ENCODE results near the gene CUX1. TPM values are rescaled to one million over a fixed set of nuclear protein-coding genes. Genes with fewer than 3 reads are reported as not detected.

The CUX1 gene
- total RNA-seq, 1 donor from 2014 or later: 101 TPM

DNA sequence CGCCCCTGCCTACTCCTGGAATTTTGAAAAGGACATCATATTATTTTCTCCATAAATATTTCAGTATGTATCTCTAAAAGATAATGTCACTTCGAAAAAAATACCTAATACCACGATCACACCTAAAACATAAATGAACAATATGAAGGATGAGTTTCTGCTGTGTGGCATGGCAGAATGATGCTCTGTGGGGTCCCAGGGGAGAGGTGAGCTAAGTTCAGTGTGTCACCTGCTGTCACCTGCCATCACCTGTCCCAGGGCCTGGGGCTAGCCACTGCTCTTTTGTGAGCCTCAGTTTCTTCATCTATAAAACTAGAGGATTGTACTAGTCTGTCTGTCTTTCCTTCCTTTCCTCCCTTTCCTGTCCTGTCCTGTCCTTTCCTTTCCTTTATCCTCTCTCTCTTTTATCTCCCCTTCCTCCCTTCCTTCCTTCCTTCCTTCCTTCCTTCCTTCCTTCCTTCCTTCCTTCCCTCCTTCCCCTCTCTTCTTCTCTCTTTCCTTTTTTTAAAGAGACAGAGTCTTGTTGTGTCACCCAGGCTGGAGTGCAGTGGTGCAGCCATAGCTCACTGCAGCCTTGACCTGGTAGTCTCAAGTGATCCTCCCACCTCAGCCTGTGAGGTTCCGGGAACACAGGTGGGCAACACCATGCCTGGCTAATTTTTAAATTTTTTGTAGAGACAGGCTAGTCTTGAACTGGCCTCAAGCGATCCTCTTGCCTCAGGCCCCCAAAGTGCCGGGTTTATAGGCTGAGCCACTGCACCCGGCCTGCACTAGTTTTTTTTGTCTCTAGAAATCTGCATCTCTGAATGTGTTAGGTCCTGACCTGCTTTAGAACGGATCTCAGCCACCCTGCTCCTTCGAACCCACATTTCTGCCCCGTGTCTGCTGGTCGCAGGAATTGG is 43.1 kb downstream of the CUX1 start:
- peaks cover 7 to 29% of the 10 kb centered on the region in 2 donors for H3K4me1 ChIP-seq
- H3K36me3 ChIP-seq: no peaks in the 10 kb centered on the region
- H3K4me3 ChIP-seq: no peak overlapping the region
- TF ChIP-seq, protein P1, sequence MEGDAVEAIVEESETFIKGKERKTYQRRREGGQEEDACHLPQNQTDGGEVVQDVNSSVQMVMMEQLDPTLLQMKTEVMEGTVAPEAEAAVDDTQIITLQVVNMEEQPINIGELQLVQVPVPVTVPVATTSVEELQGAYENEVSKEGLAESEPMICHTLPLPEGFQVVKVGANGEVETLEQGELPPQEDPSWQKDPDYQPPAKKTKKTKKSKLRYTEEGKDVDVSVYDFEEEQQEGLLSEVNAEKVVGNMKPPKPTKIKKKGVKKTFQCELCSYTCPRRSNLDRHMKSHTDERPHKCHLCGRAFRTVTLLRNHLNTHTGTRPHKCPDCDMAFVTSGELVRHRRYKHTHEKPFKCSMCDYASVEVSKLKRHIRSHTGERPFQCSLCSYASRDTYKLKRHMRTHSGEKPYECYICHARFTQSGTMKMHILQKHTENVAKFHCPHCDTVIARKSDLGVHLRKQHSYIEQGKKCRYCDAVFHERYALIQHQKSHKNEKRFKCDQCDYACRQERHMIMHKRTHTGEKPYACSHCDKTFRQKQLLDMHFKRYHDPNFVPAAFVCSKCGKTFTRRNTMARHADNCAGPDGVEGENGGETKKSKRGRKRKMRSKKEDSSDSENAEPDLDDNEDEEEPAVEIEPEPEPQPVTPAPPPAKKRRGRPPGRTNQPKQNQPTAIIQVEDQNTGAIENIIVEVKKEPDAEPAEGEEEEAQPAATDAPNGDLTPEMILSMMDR (IDR thresholded peaks at IDR 0.05): no peak
- H3K9me3 ChIP-seq: no peaks in the 10 kb centered on the region
- DNase-seq (ENCODE audit: low spot score in 2 of 2): no peak
- peak overlapping the region; percentile 87 to 90 for H3K27ac ChIP-seq
- no peaks in the 10 kb centered on the region for H3K27me3 ChIP-seq
- intact Hi-C loops (cut with DNase I): no loop called here

DNA sequence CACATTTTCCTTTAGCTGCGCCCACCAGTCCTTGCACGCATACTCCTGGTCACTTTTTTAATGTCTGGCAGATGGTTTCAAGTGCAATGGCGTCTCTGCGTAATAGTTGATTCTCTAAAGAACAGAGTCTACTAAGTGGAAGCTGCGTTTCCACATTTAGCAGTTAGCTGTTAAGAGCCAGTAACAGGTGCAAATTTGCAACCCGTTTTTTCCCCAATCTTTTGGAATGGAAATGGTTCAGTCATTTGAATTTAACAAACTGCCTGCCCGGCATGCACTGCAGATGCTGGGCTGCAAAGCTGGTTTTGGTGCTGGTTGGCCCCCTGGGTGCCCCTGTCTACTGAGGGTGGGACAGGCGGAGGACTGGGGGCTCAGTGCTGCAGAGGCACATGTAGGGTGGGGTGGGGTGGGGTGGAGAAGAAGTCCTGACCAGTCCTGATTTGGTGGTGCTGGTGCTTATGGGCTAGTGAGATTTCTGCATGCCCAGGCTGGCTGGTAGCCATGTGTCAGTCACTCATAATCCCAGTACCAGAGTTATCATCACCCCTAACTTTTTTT is 43.9 kb downstream of the CUX1 start:
- Histone ChIP-seq H3K27me3 (no peaks in the 10 kb centered on the region), H3K27ac (peak overlapping the region in 1 of 2 donors; percentile 87), H3K9me3 (no peaks in the 10 kb centered on the region), H3K4me3 (no peak overlapping the region), H3K36me3 (no peaks in the 10 kb centered on the region), H3K4me1 (peaks cover 7 to 29% of the 10 kb centered on the region in 2 donors)
- intact Hi-C loops (cut with DNase I): no loop called here
- TF ChIP-seq, protein P1 (IDR thresholded peaks at IDR 0.05): no peak
- no peak for DNase-seq (ENCODE audit: low spot score in 2 of 2)

DNA sequence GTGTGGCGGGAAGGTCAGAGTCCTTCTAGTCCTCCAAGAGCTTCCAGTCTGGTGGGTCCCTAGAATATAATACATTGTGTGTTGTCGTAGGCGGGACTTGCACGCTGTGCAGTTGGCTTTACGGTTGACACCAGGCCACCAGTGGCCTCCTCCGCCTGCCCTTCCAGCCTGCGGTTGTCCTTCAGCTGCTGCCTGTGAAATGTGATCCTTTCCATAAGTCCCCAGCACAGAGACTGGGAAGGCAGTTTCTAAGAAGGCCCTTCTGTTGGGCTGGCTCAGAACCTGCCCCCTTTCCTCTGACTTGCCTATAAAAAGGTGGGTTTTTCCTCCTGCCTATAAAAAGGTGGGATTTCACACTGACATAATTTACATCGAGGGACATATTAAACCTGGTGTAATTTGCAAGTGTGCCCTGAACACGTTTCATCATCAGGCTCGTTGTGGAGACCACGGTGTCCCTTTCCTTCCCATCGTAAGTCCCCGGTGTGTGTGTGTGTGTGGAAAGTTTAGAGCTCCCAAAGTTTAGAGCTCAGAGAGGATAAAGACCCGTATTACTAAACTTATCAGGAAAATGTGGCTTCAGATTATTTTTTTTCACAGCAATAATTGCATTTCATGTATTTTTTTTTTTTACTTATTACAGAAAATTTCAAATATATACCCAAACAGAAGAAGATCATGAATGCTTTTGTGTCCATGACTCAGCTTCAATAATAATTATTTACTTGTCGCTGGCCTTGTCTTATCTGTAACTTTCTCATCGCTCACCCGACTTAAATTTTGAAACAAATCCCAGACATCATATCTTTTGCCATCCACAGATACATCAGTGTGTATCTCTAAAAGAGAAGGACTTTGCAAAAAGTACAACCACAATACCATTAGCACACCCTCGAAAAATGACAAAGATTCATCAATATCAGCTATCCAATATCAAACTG is 45.1 kb downstream of the CUX1 start:
- Histone ChIP-seq H3K36me3 (no peaks in the 10 kb centered on the region), H3K27ac (no peak overlapping the region), H3K9me3 (no peaks in the 10 kb centered on the region), H3K4me1 (peaks cover 3 to 21% of the 10 kb centered on the region in 2 donors), H3K4me3 (no peak overlapping the region), H3K27me3 (no peaks in the 10 kb centered on the region)
- TF ChIP-seq, protein P1 (IDR thresholded peaks at IDR 0.05): no peak
- DNase-seq (ENCODE audit: low spot score in 2 of 2): no peak
- intact Hi-C loops (cut with DNase I): no loop called here

DNA sequence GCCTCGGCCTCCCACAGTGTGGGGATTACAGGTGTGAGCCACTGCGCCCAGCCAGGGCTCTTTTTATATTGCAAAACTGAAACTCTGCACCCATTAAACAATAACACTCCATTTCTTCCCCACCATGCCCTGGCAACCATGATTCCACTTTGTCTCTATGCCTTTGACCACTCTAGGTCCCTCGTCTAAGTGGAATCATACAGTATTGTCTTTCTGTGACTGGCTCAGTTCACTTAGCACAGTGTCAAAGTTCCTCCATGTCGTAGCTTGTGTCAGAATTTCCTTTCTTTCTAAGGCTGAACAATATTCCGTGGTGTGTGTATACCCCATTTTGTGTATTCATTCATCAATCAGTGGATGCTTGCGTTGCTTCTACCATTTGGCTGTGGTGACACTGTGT is 46.2 kb downstream of the CUX1 start:
- TF ChIP-seq, protein P1 (IDR thresholded peaks at IDR 0.05): no peak
- peaks cover 0 to 27% of the 10 kb centered on the region in 2 donors for H3K4me1 ChIP-seq
- H3K9me3 ChIP-seq: no peaks in the 10 kb centered on the region
- H3K27me3 ChIP-seq: no peaks in the 10 kb centered on the region
- no peak for DNase-seq (ENCODE audit: low spot score in 2 of 2)
- H3K36me3 ChIP-seq: no peaks in the 10 kb centered on the region
- H3K27ac ChIP-seq: no peak overlapping the region
- intact Hi-C loops (cut with DNase I): no loop called here
- no peak overlapping the region for H3K4me3 ChIP-seq

DNA sequence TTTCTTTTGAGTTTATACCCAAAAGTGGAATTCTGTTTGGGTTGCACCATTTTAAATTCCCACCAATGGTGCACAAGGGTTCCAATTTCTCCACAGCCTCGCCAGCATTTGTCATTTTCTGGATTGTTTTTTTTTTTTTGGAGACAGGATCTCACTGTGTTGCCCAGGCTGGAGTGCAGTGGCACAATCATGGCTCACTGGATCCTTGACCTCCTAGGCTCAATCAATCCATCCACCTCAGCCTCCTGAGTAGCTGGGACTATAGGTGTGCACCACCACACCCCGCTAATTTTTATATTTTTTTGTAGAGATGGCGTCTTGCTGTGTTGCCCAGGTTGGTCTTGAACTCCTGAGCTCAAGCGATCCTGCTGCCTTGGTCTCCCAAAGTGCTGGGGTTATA is 46.6 kb downstream of the CUX1 start:
- intact Hi-C loops (cut with DNase I): no loop called here
- Histone ChIP-seq H3K4me3 (no peak overlapping the region), H3K36me3 (no peaks in the 10 kb centered on the region), H3K9me3 (no peaks in the 10 kb centered on the region), H3K4me1 (peaks cover 0 to 25% of the 10 kb centered on the region in 2 donors), H3K27ac (no peak overlapping the region), H3K27me3 (no peaks in the 10 kb centered on the region)
- DNase-seq (ENCODE audit: low spot score in 2 of 2): no peak
- TF ChIP-seq, protein P1 (IDR thresholded peaks at IDR 0.05): no peak
